ENCODE results near the gene TRMT1L.

- no peak for TF ChIP-seq EP300 (IDR thresholded peaks at IDR 0.05; ENCODE audit: borderline replicate concordance in 1 of 2, control insufficient read depth in 1 of 2, low read depth in 2 of 2, low read length in 2 of 2)
- no peak for TF ChIP-seq ZBTB4 (CRISPR knock-in tag; IDR thresholded peaks at IDR 0.05)
- TF ChIP-seq SMC3 (IDR thresholded peaks at IDR 0.05; ENCODE audit: borderline replicate concordance, low read length): no peak
- TF ChIP-seq TCF7 (IDR thresholded peaks at IDR 0.05; ENCODE audit: borderline replicate concordance): no peak
- no peak for TF ChIP-seq USF2 (IDR thresholded peaks at IDR 0.05; ENCODE audit: borderline replicate concordance, low read depth, low read length)
- no peak for TF ChIP-seq E4F1 (IDR thresholded peaks at IDR 0.05; ENCODE audit: borderline replicate concordance, partially characterized antibody)
- no peak for TF ChIP-seq MTA2 (IDR thresholded peaks at IDR 0.05; ENCODE audit: low read depth)
- no peak for TF ChIP-seq ELK1 (IDR thresholded peaks at IDR 0.05; ENCODE audit: low read depth, low read length)
- TF ChIP-seq EGR1 (IDR thresholded peaks at IDR 0.05; ENCODE audit: borderline replicate concordance in 1 of 2, low read depth in 2 of 2, low read length in 2 of 2): no peak
- no peak for TF ChIP-seq CBX5 (IDR thresholded peaks at IDR 0.05; ENCODE audit: low read depth)
Measured at GRCh38 chr1:185070051-185070450, 86.7 kb downstream of the TRMT1L start.
